ENCODE results near the gene ATP13A1.

The ATP13A1 gene

DNA sequence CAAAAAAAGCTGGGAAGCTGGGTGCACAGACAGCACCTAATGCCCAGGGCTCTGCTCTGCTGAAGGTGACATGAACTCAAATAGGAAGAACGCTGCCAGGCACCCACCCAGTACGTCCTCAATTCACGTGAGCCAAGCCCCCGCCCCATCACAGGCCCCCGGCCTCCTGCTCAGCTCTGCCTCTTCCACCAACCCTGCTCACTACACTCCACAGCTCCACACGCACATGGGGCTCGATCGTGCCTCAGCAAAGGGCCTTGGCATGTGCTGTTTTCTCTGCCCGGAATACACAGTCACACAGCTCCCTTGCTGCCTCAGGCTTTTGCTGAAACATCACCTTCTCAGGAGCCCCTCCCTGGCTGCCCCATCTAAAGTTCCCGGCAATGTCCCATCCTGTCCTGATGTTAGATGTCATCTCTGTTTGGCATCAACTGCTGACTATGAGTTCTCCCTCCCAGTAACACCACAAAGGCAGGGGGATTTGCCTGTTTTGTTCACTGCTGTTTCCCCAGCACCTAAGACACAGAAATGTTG, 2.3 kb downstream of the ATP13A1 start:
- H3K4me1 ChIP-seq (ENCODE audit: control insufficient read depth in 1 of 2, insufficient read depth in 1 of 2, low read depth in 1 of 2, low read length in 1 of 2): peaks cover 18 to 23% of the 10 kb centered on the region in 2 experiments
- no peak overlapping the region for H3K27ac ChIP-seq
- H3K4me3 ChIP-seq (ENCODE audit: low read depth in 1 of 2, low read length in 1 of 2): no peak overlapping the region
- H3K27me3 ChIP-seq: no peaks in the 10 kb centered on the region
- H3K9me3 ChIP-seq: no peaks in the 10 kb centered on the region
- H3K36me3 ChIP-seq: peaks cover 38% of the 10 kb centered on the region
- TF ChIP-seq, protein P1, sequence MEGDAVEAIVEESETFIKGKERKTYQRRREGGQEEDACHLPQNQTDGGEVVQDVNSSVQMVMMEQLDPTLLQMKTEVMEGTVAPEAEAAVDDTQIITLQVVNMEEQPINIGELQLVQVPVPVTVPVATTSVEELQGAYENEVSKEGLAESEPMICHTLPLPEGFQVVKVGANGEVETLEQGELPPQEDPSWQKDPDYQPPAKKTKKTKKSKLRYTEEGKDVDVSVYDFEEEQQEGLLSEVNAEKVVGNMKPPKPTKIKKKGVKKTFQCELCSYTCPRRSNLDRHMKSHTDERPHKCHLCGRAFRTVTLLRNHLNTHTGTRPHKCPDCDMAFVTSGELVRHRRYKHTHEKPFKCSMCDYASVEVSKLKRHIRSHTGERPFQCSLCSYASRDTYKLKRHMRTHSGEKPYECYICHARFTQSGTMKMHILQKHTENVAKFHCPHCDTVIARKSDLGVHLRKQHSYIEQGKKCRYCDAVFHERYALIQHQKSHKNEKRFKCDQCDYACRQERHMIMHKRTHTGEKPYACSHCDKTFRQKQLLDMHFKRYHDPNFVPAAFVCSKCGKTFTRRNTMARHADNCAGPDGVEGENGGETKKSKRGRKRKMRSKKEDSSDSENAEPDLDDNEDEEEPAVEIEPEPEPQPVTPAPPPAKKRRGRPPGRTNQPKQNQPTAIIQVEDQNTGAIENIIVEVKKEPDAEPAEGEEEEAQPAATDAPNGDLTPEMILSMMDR (IDR thresholded peaks at IDR 0.05): no peak

DNA sequence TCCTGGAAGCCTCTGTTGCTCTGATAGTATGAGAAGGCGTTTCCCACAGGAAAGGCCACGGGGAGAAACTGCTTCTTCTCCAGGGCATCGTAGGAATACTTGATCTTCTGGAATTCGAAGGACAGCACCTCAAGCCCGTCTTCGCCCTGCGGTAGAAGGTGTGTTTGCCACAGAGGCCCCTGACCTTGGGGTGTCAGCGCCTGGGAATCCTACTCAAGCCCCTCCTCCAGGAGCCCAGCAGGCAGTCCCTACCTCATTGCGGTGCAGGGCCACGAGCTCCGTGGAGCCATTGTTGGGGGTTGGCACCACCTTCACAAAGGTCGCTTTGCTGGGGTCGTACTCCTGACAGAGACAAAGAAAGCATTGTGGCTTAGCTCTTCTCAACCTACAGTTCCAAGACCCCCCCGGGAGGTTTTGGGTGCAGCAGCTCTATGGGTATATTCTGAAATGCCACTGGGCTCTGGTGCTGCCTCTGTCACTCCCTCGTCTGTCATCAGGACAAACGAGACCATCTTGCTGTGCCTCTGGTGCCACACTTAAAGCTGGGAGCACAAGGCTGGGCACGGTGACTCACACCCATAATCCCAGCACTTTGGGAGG, 3.7 kb downstream of the ATP13A1 start:
- Histone ChIP-seq H3K27ac (no peak overlapping the region), H3K27me3 (no peaks in the 10 kb centered on the region), H3K4me3 (ENCODE audit: low read depth in 1 of 2, low read length in 1 of 2) (no peak overlapping the region), H3K4me1 (ENCODE audit: control insufficient read depth in 1 of 2, insufficient read depth in 1 of 2, low read depth in 1 of 2, low read length in 1 of 2) (peaks cover 18 to 23% of the 10 kb centered on the region in 2 experiments), H3K9me3 (no peaks in the 10 kb centered on the region), H3K36me3 (peaks cover 53% of the 10 kb centered on the region)
- TF ChIP-seq, protein P1 (IDR thresholded peaks at IDR 0.05): no peak

DNA sequence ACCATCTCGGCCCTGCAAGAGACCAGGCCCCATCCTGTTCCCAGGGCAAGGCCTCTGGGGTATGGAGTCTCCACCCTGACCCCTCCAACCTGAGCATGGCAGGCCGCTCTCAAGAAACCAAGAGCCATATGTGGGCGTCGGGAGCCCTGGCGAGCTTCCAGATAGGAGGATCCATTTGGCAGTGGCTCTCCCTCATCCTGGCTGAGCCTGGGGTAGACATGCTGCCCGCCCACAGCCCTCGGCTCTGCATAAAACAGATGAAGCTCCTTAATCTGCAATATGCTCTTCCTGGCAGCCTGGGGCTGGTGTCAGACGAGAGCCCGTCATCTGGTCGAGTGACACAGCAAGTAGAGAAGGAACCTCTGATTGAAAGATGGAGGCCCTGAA, 6.1 kb downstream of the ATP13A1 start:
- Histone ChIP-seq H3K9me3 (no peaks in the 10 kb centered on the region), H3K4me1 (ENCODE audit: control insufficient read depth in 1 of 2, insufficient read depth in 1 of 2, low read depth in 1 of 2, low read length in 1 of 2) (peaks cover 9 to 11% of the 10 kb centered on the region in 2 experiments), H3K36me3 (peaks cover 76% of the 10 kb centered on the region), H3K27ac (no peak overlapping the region), H3K27me3 (no peaks in the 10 kb centered on the region), H3K4me3 (ENCODE audit: low read depth in 1 of 2, low read length in 1 of 2) (no peak overlapping the region)
- TF ChIP-seq, protein P1 (IDR thresholded peaks at IDR 0.05): no peak

DNA sequence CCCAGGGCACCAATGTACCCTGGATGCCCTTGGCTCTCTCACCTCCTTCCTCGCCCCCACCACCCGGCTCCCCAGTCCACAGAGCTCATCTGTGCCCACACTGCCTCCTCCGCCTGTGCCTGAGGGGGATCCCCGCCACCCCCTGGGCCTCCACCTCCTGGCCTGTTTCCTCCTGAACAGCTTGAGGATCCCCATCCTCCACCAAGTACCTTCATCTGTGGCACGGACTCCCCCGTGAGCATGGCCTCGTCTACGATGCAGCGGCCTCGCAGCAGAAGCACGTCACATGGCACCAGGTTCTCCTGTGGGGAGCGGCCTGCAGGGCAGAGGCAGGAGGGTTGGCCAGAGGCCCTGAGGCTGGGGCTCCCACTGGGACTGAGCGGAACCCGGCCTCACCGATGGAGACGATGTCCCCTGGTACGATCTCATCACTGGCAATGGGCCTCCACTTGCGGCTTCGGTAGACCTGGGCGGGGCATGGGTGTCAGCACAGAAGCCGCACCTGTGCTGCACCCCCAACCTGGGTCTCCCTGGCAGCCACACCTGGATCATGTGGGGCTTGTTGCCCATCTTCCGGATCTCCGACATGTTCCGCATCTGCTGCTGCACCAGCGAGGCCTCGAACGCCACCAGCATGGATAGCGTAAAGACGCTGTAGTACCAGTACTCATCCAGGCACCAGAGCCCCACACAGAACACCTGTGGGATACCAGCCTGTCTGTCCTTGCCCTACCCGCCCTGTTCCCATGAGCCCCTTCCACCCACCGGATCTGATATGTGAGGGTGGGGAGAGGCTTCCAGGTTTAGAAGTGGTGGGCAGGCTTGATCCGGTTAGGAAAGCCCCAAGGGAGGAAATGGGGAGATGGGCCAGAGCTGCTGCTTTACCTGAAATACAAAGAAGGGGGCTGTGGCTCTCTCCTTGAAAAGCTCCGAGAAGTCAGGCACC, 6.8 kb downstream of the ATP13A1 start:
- TF ChIP-seq, protein P1 (IDR thresholded peaks at IDR 0.05): no peak
- Histone ChIP-seq H3K9me3 (no peaks in the 10 kb centered on the region), H3K27me3 (no peaks in the 10 kb centered on the region), H3K36me3 (peaks cover 83% of the 10 kb centered on the region), H3K4me1 (ENCODE audit: control insufficient read depth in 1 of 2, insufficient read depth in 1 of 2, low read depth in 1 of 2, low read length in 1 of 2) (peaks cover 3 to 4% of the 10 kb centered on the region in 2 experiments), H3K27ac (no peak overlapping the region), H3K4me3 (ENCODE audit: low read depth in 1 of 2, low read length in 1 of 2) (no peak overlapping the region)

DNA sequence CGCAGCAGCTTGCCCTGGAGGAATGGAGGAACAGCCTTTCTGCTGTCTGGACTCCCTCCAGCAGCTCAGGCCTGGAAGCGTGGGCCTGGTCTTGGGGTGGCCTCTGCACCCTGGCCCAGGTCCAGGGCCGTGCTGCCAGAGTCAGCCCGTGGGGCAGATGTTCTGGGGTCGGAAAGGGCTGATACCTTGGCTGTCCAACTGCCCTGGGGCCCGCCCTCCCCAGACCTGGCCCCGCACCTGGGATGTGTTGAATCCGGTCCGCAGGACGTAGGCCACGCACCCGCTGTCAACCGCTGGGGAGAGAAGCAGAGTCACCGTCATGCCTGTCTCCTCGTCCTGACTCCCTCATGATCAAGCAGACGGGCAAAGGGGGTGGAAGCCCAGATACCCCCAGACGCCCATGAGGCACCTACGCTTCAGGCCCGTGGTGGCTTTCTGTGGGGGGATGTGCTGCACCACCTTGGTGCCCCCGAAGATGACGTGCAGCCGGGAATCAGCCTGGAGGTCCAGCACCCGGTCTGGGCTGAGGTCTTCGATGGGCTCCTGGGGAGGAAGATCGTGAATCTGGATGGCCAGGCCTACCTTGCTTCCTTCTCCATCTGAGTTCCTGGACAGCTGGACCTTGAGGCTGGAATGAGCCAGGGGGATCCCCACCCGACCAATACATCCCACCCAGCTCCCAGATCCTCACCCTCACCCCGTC, 7.7 kb downstream of the ATP13A1 start:
- no peaks in the 10 kb centered on the region for H3K9me3 ChIP-seq
- no peak overlapping the region for H3K27ac ChIP-seq
- TF ChIP-seq, protein P1 (IDR thresholded peaks at IDR 0.05): no peak
- no peaks in the 10 kb centered on the region for H3K27me3 ChIP-seq
- no peaks in the 10 kb centered on the region for H3K4me1 ChIP-seq (ENCODE audit: control insufficient read depth in 1 of 2, insufficient read depth in 1 of 2, low read depth in 1 of 2, low read length in 1 of 2)
- H3K36me3 ChIP-seq: peaks cover 92% of the 10 kb centered on the region
- H3K4me3 ChIP-seq (ENCODE audit: low read depth in 1 of 2, low read length in 1 of 2): no peak overlapping the region

Data from neutrophil (primary cell).